ENCODE data around the gene PARN.

GRCh38 chr16:14510939-14511799 lies 118.9 kb downstream of the PARN start:
- no peak for TF ChIP-seq EZH2phosphoT487 (IDR thresholded peaks at IDR 0.05; ENCODE audit: low read length)
- TF ChIP-seq, protein P1, sequence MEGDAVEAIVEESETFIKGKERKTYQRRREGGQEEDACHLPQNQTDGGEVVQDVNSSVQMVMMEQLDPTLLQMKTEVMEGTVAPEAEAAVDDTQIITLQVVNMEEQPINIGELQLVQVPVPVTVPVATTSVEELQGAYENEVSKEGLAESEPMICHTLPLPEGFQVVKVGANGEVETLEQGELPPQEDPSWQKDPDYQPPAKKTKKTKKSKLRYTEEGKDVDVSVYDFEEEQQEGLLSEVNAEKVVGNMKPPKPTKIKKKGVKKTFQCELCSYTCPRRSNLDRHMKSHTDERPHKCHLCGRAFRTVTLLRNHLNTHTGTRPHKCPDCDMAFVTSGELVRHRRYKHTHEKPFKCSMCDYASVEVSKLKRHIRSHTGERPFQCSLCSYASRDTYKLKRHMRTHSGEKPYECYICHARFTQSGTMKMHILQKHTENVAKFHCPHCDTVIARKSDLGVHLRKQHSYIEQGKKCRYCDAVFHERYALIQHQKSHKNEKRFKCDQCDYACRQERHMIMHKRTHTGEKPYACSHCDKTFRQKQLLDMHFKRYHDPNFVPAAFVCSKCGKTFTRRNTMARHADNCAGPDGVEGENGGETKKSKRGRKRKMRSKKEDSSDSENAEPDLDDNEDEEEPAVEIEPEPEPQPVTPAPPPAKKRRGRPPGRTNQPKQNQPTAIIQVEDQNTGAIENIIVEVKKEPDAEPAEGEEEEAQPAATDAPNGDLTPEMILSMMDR (IDR thresholded peaks at IDR 0.05; ENCODE audit: low read length) = no peak

All from MM.1S (cell line).